Measurements from ENCODE around the gene DESI1. TPM values are rescaled to one million over a fixed set of nuclear protein-coding genes. Genes with fewer than 3 reads are reported as not detected.
"Not testable (repeated sequence)": the region's sequence is repeated elsewhere in the genome, so short reads cannot be mapped to it uniquely, and the experiment has no call there.

Gene DESI1
- total RNA-seq, 1 donor from 2014 or later = 38.4 TPM

GRCh38 chr22:41638124-41638523 lies 17.3 kb upstream of the DESI1 start:
- intact Hi-C loops (cut with DNase I) = no loop called here
- ATAC-seq (ENCODE audit: poor library complexity) (no peak), DNase-seq (no peak)

DNA sequence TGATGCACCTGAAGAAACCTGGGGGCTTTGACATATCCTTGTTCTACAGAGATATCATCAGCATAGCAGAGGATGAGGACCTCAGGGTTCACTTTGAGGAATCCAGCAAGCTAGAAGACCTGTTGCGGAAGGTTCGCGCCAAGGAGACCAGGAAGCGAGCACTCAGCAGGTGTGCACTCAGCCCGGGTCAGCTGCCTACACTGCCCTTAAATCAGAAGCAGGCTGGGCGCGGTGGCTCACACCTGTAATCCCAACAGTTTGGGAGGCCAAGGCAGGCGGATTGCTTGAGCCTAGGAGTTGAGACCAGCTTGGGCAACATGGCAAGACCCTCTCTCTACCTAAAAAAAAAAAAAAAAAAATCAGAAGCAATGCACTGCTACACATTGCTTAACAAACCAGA lies 16.8 kb upstream of the DESI1 start:
- ATAC-seq (ENCODE audit: poor library complexity); intact Hi-C loops (cut with DNase I); DNase-seq: not testable (repeated sequence)

DNA sequence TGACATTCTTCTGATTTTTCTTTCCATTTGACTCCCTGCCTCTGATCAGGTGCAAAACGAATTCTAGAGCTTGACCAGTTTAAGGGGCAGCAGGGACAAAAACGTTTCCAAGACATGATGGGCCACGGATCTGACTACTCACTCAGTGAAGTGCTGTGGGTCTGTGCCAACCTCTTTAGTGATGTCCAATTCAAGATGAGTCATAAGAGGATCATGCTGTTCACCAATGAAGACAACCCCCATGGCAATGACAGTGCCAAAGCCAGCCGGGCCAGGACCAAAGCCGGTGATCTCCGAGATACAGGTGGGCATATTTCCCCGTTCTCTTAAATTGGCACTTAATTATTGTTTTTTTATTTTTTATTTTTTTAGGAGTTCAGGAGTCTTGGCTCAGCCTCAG lies 15.6 kb upstream of the DESI1 start:
- DNase-seq = no peak
- intact Hi-C loops (cut with DNase I) = no loop called here
- ATAC-seq (ENCODE audit: poor library complexity) = peak; percentile 79

GRCh38 chr22:41634610-41635009 lies 13.8 kb upstream of the DESI1 start:
- DNase-seq; ATAC-seq (ENCODE audit: poor library complexity); intact Hi-C loops (cut with DNase I): not testable (repeated sequence)

DNA sequence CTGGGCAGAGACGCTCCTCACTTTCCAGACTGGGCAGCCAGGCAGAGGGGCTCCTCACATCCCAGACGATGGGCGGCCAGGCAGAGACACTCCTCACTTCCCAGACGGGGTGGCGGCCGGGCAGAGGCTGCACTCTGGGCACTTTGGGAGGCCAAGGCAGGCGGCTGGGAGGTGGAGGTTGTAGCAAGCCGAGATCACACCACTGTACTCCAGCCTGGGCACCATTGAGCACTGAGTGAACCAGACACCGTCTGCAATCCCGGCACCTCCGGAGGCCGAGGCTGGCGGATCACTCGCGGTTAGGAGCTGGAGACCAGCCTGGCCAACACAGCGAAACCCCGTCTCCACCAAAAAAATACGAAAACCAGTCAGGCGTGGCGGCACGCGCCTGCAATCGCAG lies 10.8 kb upstream of the DESI1 start:
- ATAC-seq (ENCODE audit: poor library complexity); intact Hi-C loops (cut with DNase I); DNase-seq: not testable (repeated sequence)

DNA sequence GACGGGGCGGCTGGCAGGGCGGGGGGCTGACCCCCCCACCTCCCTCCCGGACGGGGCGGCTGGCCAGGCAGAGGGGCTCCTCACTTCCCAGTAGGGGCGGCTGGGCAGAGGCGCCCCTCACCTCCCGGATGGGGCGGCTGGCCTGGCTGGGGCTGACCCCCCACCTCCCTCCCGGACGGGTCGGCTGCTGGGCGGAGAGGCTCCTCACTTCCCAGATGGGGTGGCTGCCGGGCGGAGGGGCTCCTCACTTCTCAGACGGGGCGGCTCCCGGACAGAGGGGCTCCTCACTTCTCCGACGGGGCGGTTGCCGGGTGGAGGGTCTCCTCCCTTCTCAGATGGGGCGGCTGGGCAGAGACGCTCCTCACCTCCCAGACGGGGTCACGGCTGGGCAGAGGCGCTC lies 10.3 kb upstream of the DESI1 start:
- intact Hi-C loops (cut with DNase I); DNase-seq; ATAC-seq (ENCODE audit: poor library complexity): not testable (repeated sequence)

GRCh38 chr22:41625577-41625976 lies 4.7 kb upstream of the DESI1 start:
- intact Hi-C loops (cut with DNase I) = no loop called here
- ATAC-seq (ENCODE audit: poor library complexity) (no peak), DNase-seq (no peak)

GRCh38 chr22:41621911-41622179 lies 1.0 kb upstream of the DESI1 start:
- DNase-seq = no peak
- no peak for ATAC-seq (ENCODE audit: poor library complexity)
- intact Hi-C loops (cut with DNase I) = no loop called here

GRCh38 chr22:41621099-41621910 lies 462 bp upstream of the DESI1 start, which contains the start of gene XRCC6:
Gene XRCC6 (plus strand): TSS chr22:41621295. CDS start chr22:41622005, 710 bp downstream.
- peak; percentile 98 for ATAC-seq (ENCODE audit: poor library complexity)
- intact Hi-C loops (cut with DNase I) = no loop called here

GRCh38 chr22:41619979-41620588 lies 759 bp downstream of the DESI1 start:
- intact Hi-C loops (cut with DNase I) = no loop called here
- DNase-seq = peak; percentile 52
- peak; percentile 25 for ATAC-seq (ENCODE audit: poor library complexity)

More at GRCh38 chr22:41621099-41621910, 462 bp upstream of the DESI1 start, which contains the start of gene XRCC6:
- DNase-seq = peak; percentile 100

GRCh38 chr22:41613456-41613855 lies 7.4 kb downstream of the DESI1 start:
- intact Hi-C loops (cut with DNase I) = no loop called here
- DNase-seq (no peak), ATAC-seq (ENCODE audit: poor library complexity) (no peak)

- intact Hi-C loops (cut with DNase I) = no loop called here
- DNase-seq (no peak), ATAC-seq (ENCODE audit: poor library complexity) (no peak)
Measured at GRCh38 chr22:41612603-41613306, 8.1 kb downstream of the DESI1 start.

DNA sequence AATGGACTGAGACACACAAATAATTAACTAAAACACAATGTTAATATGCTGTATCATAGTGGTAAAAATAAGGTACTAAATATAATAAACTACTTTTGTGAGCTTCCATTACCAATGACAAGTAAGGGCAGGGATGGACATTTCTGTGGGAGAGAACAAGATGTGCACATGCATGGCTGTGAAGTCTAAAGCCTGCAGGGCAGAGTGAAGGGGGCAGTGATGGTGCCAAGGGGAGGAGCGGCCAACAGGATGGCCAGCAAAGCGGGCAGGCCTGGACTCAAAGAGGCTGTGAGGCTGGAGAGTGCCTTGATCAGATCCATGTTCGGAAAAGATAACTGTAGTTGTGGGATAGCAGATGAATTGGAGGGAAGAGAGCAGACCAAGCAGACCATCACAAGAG lies 12.5 kb downstream of the DESI1 start:
- intact Hi-C loops (cut with DNase I) = no loop called here
- ATAC-seq (ENCODE audit: poor library complexity) (peak; percentile 78), DNase-seq (no peak)

DNA sequence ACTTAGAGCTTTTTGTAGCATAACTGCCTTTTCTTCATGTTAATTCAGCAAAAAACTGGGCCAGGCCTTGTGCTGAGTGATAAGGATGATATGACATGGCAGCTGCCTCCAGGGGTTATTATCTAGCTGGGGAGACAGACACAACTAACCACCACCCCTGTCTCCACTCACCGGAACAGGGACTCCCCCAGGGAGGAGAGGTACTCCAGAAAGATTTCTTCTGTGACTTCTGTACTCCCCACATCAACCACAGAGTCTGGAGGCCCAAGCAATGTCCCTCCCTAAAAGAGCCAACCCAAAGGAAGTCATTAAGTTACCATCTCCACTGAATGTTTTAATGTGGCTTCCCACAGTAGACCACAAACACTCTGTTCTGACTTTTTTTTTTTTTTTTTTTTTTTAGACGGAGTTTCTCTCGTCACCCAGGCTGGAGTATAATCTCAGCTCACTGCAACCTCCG lies 16.9 kb downstream of the DESI1 start:
- ATAC-seq (ENCODE audit: poor library complexity) = no peak
- intact Hi-C loops (cut with DNase I) = no loop called here
- DNase-seq = peak; percentile 5

GRCh38 chr22:41600976-41601375 lies 19.9 kb downstream of the DESI1 start:
- no peak for ATAC-seq (ENCODE audit: poor library complexity)
- intact Hi-C loops (cut with DNase I) = no loop called here
- no peak for DNase-seq

GRCh38 chr22:41598891-41599635 lies 21.8 kb downstream of the DESI1 start:
- no peak for ATAC-seq (ENCODE audit: poor library complexity)
- DNase-seq = peak; percentile 5
- intact Hi-C loops (cut with DNase I) = no loop called here

DNA sequence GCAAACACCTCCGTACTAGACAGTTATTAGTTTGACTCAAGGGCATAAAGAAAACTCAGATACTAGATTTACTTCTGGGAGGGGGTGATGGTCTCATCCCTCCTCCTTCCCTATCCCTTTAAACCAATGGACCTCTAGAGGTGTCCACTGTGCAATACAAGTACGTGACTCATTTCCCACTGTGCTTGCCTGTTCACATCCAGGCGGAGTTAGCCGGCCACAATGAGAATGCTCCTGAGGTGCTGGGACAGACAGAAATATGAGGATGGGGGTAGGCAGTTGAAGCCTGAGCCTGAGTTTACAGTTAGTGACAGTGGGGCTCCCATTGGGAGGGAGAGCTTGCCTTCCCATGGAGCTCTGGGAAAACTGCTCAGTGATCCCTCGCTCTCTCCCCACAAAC lies 22.8 kb downstream of the DESI1 start:
- ATAC-seq (ENCODE audit: poor library complexity) (no peak), DNase-seq (peak; percentile 20)
- intact Hi-C loops (cut with DNase I) = no loop called here

GRCh38 chr22:41597635-41597953 lies 23.2 kb downstream of the DESI1 start:
- DNase-seq (no peak), ATAC-seq (ENCODE audit: poor library complexity) (peak; percentile 6)
- intact Hi-C loops (cut with DNase I) = no loop called here

Measured in Right ventricle myocardium superior (tissue), 1 donor.